ENCODE measurements around the gene LAPTM4A. TPM values are rescaled to one million over a fixed set of nuclear protein-coding genes. Genes with fewer than 3 reads are reported as not detected.
A peak's percentile ranks its signal among the peaks of the same experiment; 100 is the strongest.

Gene LAPTM4A
- 100 to 1,000 TPM; 181 to 200 TPM for total RNA-seq

GRCh38 chr2:20051532-20052228 lies at the start of gene LAPTM4A:
Gene LAPTM4A, minus strand, starts transcription at chr2:20051628. Its CDS starts 108 bp downstream, at chr2:20051520.
- Histone ChIP-seq H3K9me3 (no peaks in the 10 kb centered on the region), H3K27me3 (replicated peaks; ENCODE audit: insufficient read depth) (no peaks in the 10 kb centered on the region), H3K4me3 (peak within 1 kb of the TSS; percentile 85), H3K27ac (peak within 1 kb of the TSS; percentile 92 to 97), H3K36me3 (no peaks in the 10 kb centered on the region), H3K4me1 (ENCODE audit: control insufficient read depth in 1 of 2, low read depth in 2 of 2) (peaks cover 17 to 27% of the 10 kb centered on the region in 2 donors)
- TF ChIP-seq, protein P1, sequence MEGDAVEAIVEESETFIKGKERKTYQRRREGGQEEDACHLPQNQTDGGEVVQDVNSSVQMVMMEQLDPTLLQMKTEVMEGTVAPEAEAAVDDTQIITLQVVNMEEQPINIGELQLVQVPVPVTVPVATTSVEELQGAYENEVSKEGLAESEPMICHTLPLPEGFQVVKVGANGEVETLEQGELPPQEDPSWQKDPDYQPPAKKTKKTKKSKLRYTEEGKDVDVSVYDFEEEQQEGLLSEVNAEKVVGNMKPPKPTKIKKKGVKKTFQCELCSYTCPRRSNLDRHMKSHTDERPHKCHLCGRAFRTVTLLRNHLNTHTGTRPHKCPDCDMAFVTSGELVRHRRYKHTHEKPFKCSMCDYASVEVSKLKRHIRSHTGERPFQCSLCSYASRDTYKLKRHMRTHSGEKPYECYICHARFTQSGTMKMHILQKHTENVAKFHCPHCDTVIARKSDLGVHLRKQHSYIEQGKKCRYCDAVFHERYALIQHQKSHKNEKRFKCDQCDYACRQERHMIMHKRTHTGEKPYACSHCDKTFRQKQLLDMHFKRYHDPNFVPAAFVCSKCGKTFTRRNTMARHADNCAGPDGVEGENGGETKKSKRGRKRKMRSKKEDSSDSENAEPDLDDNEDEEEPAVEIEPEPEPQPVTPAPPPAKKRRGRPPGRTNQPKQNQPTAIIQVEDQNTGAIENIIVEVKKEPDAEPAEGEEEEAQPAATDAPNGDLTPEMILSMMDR (IDR thresholded peaks at IDR 0.05): peak; percentile 31
- DNase-seq (ENCODE audit: low spot score) (peak; percentile 97), ATAC-seq (ENCODE audit: insufficient number of reproducible peaks, low FRiP score, low read depth) (peak; percentile 99)

DNA sequence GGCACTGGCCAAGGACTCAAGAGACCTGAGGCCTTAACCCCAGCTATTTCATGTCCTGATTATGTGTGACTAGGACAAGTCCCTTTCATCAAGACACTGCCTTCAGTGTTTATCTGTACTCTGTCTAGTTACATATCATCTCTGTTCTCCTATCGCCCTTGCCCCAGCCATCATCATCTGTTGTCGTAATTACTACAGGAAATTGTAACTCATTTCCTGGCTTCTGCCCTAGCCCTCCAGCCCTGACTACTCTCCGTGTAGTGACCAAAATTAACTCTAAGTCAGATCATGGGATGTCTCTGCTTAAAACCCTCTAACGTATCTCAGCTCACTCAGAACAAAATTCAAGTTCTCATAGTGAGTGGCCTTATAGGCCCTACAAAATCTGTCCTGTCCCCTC lies 49.3 kb upstream of the LAPTM4A start:
- TF ChIP-seq, protein P1 (IDR thresholded peaks at IDR 0.05): no peak
- no peaks in the 10 kb centered on the region for H3K27me3 ChIP-seq (replicated peaks; ENCODE audit: insufficient read depth)
- no peak for ATAC-seq (ENCODE audit: insufficient number of reproducible peaks, low FRiP score, low read depth)
- no peaks in the 10 kb centered on the region for H3K4me1 ChIP-seq (ENCODE audit: control insufficient read depth in 1 of 2, low read depth in 2 of 2)
- H3K36me3 ChIP-seq: no peaks in the 10 kb centered on the region
- H3K9me3 ChIP-seq: peaks cover 7% of the 10 kb centered on the region
- no peak overlapping the region for H3K27ac ChIP-seq
- DNase-seq (ENCODE audit: low spot score): no peak
- H3K4me3 ChIP-seq: no peak overlapping the region

DNA sequence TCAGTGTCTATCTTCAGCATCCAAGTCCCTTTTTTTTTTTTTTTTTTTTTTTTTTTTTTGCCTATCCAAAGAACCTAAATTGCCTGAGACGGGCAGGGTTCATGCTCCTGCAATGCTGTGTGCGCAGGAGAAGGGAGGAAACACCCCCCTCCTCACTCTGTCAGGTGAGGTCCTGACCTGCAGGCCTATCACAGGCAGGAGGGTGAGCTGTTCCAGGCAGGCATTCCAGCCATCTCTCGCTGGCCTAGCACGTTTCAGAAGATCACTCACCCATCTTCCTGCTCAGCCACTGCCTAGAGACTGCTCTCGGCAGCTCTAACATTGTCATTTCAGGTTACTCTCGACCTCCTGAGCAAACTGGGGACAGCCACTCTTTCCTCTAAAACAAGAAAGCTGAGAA lies 48.4 kb upstream of the LAPTM4A start:
- H3K9me3 ChIP-seq: peaks cover 7% of the 10 kb centered on the region
- H3K27me3 ChIP-seq (replicated peaks; ENCODE audit: insufficient read depth): no peaks in the 10 kb centered on the region
- DNase-seq (ENCODE audit: low spot score): no peak
- no peaks in the 10 kb centered on the region for H3K4me1 ChIP-seq (ENCODE audit: control insufficient read depth in 1 of 2, low read depth in 2 of 2)
- no peak for ATAC-seq (ENCODE audit: insufficient number of reproducible peaks, low FRiP score, low read depth)
- TF ChIP-seq, protein P1 (IDR thresholded peaks at IDR 0.05): no peak
- no peaks in the 10 kb centered on the region for H3K36me3 ChIP-seq
- no peak overlapping the region for H3K27ac ChIP-seq
- no peak overlapping the region for H3K4me3 ChIP-seq

DNA sequence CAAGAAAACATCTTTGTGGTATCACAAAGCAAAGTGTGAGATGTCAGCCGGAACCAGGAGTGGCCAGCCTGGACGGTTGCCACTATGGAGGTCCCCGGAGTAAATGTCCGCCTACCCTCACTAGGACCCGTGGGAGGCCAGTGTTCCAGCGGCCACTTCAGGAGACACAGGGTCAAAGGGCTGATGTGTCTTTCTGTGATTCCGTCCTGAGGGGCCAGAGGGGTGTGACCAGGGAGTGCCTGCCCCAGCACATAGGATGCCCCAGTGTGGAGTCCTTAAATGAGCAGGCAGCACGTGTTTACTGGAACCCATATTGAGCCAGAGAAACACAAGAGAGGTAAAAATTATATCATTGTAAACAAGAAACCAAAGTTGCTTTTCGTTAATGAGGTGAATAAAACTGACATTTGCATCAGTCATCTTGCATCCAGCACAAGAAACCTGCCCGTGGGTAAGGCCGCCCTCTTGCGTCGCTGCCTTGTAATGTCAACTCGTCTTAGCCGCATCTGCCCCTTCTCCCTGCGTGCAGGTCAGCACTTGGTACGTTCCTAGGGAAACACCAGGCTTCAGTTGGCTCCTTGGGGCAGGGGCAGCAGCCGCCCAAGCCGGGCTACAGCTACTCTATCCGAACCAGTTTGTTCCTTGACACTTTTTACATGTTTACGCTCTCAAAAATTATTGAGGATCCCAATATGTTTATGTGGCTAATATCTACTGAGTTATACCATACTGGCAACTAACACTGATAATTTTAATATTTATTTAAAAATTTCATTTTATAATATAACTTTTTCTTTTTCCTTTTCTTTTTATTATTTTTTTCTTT lies 46.7 kb upstream of the LAPTM4A start:
- TF ChIP-seq, protein P1 (IDR thresholded peaks at IDR 0.05): peak; percentile 86
- Histone ChIP-seq H3K27ac (no peak overlapping the region), H3K4me1 (ENCODE audit: control insufficient read depth in 1 of 2, low read depth in 2 of 2) (no peaks in the 10 kb centered on the region), H3K36me3 (no peaks in the 10 kb centered on the region), H3K4me3 (no peak overlapping the region), H3K9me3 (peaks cover 7% of the 10 kb centered on the region), H3K27me3 (replicated peaks; ENCODE audit: insufficient read depth) (no peaks in the 10 kb centered on the region)
- peak; percentile 32 for ATAC-seq (ENCODE audit: insufficient number of reproducible peaks, low FRiP score, low read depth)
- peak; percentile 31 for DNase-seq (ENCODE audit: low spot score)

DNA sequence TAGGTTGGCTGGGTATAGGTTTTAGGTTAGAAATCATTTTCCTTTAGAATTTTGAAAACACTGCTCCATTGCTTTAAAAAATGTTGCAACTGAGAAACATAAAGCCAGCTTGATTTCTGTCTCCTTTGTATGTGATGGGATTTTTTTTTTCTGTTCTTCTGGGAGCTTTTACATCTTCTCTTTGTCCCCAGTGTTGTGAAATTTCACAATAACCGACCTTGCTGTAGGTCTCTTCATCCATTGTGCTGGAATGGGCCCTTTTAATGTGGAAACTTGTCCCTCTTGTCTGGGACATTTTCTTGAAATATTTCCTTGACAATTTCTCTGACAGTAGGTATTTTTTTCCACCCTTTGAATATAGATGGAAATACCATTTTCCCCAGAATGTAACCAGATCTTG lies 44.0 kb upstream of the LAPTM4A start:
- ATAC-seq (ENCODE audit: insufficient number of reproducible peaks, low FRiP score, low read depth): no peak
- TF ChIP-seq, protein P1 (IDR thresholded peaks at IDR 0.05): no peak
- H3K9me3 ChIP-seq: no peaks in the 10 kb centered on the region

More for the DNA sequence above, 44.0 kb upstream of the LAPTM4A start:
- no peaks in the 10 kb centered on the region for H3K36me3 ChIP-seq
- no peak for DNase-seq (ENCODE audit: low spot score)
- H3K4me3 ChIP-seq: no peak overlapping the region
- peaks cover 0 to 13% of the 10 kb centered on the region in 2 donors for H3K4me1 ChIP-seq (ENCODE audit: control insufficient read depth in 1 of 2, low read depth in 2 of 2)
- H3K27me3 ChIP-seq (replicated peaks; ENCODE audit: insufficient read depth): no peaks in the 10 kb centered on the region
- no peak overlapping the region for H3K27ac ChIP-seq

All from thoracic aorta (tissue), 2 donors.